ENCODE measurements around the gene PALD1.

DNA sequence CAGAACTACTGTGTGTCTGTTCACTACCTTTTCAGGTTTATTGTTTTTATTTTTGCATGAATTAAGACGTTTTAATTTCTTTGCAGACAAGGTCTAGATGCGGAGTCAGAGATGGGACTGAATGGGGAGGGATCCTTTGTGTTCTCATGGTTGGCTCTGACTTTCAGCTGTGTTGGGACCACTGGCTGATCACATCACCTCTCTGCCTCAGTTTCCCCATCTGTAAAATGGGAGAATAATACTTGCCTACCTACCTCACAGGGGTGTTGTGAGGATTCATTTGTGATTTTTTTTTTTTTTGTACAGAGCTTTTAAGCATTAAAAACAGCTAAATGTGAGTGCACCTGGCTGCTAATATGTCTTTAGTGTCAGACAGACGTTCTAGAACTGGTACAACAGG lies 89.5 kb downstream of the PALD1 start:
- TF ChIP-seq CTCF (IDR thresholded peaks at IDR 0.05; ENCODE audit: insufficient read depth, low read length, poor library complexity, severe bottlenecking): no peak
- no peak for TF ChIP-seq EZH2phosphoT487 (conservative IDR thresholded peaks at IDR 0.05; ENCODE audit: low read length)

Measured in SU-DHL-6 (cell line).